Peyer's patch (tissue), 4 donors: ENCODE measurements around the gene PITPNM2. TPM values are rescaled to one million over a fixed set of nuclear protein-coding genes. Genes with fewer than 3 reads are reported as not detected.

Experiments used
- DNase-seq, 3 donors: peaks; one replicate each; pipeline ENCODE4 v3.0.0-alpha.2; 2017 to 2019
- H3K27ac ChIP-seq, 4 donors: fragments of 200-600 bp; sonication (generic); one replicate each; pipeline ENCODE4 v1.5.1; 2016 to 2019
- H3K27me3 ChIP-seq, 2 donors: fragments of 200-600 bp; sonication (generic); one replicate each; pipeline ENCODE4 v1.5.1; 2019
- H3K36me3 ChIP-seq, 3 donors: fragments of 200-600 bp; sonication (generic); one replicate each; pipeline ENCODE4 v1.5.1; 2016 to 2019
- H3K4me1 ChIP-seq, 4 donors: fragments of 200-600 bp; sonication (generic); one replicate each; pipeline ENCODE4 v1.5.1; 2016 to 2019
- H3K4me3 ChIP-seq, 4 donors: fragments of 200-600 bp; sonication (generic); 1 replicate in 3 of 4; 2 replicates in 1 of 4; pipeline ENCODE4 v1.5.1; 2016 to 2019; ENCODE audit warnings: mild to moderate bottlenecking in 1 of 4
- H3K9me3 ChIP-seq, 4 donors: fragments of 200-600 bp; sonication (generic); one replicate each; pipeline ENCODE4 v1.5.1; 2016 to 2019; ENCODE audit warnings: mild to moderate bottlenecking in 1 of 4
- CTCF ChIP-seq, 6 experiments: fragments of 450-650 bp in 4 of 6; fragments of 200-600 bp in 2 of 6; sonication (generic) in 1 of 6; IDR thresholded peaks; one replicate each; pipeline ENCODE4 v1.5.1; 2017 to 2019; ENCODE audit warnings: antibody characterized with exemption in 6 of 6, mild to moderate bottlenecking in 3 of 6, moderate library complexity in 1 of 6
- POLR2A ChIP-seq, 2 donors: fragments of 450-650 bp; IDR thresholded peaks; one replicate each; pipeline ENCODE4 v1.5.1; 2017; ENCODE audit warnings: antibody characterized with exemption in 2 of 2, mild to moderate bottlenecking in 2 of 2, moderate library complexity in 2 of 2
- total RNA-seq, 4 donors: library from RNA; depleted of rRNA; stranded (reverse); fragments of >200 nt; gene quantifications; one replicate each; pipeline ENCODE4 v1.1.0, GENCODE V29; 2016

The PITPNM2 gene
- total RNA-seq, 4 donors from 2014 or later = 12.3 to 37.0 (median 23.6) TPM

- no peak for DNase-seq
- Histone ChIP-seq H3K9me3 (no peaks in the 10 kb centered on the region), H3K36me3 (no peaks in the 10 kb centered on the region), H3K4me3 (no peak overlapping the region), H3K4me1 (peaks cover 0 to 14% (median 8%) of the 10 kb centered on the region in 4 donors), H3K27me3 (no peaks in the 10 kb centered on the region), H3K27ac (no peak overlapping the region)
- TF ChIP-seq CTCF (IDR thresholded peaks at IDR 0.05) (no peak), POLR2A (IDR thresholded peaks at IDR 0.05) (no peak)
Measured at GRCh38 chr12:123132951-123133619, 17.8 kb downstream of the PITPNM2 start.

DNA sequence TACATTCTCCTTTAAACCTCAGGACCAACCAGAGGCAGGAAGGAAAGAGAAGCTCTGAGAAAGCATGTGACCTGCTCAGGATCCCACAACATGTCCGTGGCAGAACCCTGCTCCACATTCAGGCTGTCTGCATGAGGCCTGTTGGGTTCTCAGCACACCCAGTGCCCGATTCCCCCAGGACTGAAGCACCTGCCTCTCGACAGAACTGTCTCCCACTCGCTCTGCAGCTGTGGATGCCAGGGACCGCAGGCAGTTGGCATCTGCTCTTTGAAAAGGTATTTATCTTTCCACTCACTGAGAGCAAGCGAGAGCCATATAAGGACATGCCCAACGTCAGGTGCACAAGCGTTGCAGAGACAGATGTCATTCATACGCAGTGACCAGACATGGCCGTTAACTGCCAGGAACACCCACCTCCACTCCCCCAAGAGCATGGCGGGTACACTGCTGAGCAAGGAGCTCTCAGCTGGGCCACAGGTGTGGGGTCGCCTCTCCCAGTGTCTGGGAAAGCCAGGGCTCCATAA is 18.9 kb downstream of the PITPNM2 start:
- TF ChIP-seq POLR2A (IDR thresholded peaks at IDR 0.05) = no peak
- Histone ChIP-seq H3K4me1 (peaks cover 0 to 14% (median 8%) of the 10 kb centered on the region in 4 donors), H3K4me3 (peak overlapping the region in 1 of 4 donors; percentile 8), H3K27ac (peak overlapping the region; percentile 33 to 57 (median 44)), H3K36me3 (no peaks in the 10 kb centered on the region), H3K9me3 (no peaks in the 10 kb centered on the region), H3K27me3 (no peaks in the 10 kb centered on the region)
- DNase-seq = peak in 2 of 3 donors; percentile 61 to 68

DNA sequence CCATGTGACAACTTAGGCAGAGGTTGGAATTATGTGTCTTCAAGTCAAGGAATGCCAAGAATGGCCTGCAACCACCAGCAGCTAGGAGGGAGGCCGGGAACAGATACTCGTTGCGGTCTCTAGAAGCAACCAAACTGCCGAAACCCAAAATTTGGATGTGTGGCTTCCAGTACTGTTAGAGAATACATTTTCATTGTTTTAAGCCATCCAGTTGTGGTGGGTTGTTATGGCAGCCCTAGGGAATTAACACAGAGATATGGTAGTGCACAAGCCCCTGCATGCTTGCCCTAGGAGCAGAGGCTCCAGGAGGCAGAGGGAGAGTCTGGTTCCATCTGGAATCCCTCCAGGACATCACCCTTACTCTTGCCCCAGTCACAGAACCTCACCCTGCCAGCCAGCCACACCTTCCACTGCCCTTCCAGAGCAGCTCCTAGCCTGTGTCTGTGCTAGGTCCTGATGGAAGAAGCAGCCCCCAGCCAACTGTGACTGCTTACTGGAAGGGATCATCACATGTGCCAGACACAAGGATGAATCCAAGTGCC is 19.5 kb downstream of the PITPNM2 start:
- TF ChIP-seq CTCF (IDR thresholded peaks at IDR 0.05) (no peak), POLR2A (IDR thresholded peaks at IDR 0.05) (no peak)
- Histone ChIP-seq H3K27ac (peak overlapping the region; percentile 33 to 57 (median 44)), H3K27me3 (no peaks in the 10 kb centered on the region), H3K4me3 (no peak overlapping the region), H3K9me3 (no peaks in the 10 kb centered on the region), H3K4me1 (peaks cover 0 to 20% (median 8%) of the 10 kb centered on the region in 4 donors), H3K36me3 (no peaks in the 10 kb centered on the region)
- DNase-seq = no peak

- no peak for TF ChIP-seq CTCF (IDR thresholded peaks at IDR 0.05)
- no peak for TF ChIP-seq POLR2A (IDR thresholded peaks at IDR 0.05)
- H3K27me3 ChIP-seq = no peaks in the 10 kb centered on the region
- no peak overlapping the region for H3K4me3 ChIP-seq
- no peaks in the 10 kb centered on the region for H3K36me3 ChIP-seq
- H3K27ac ChIP-seq = no peak overlapping the region
- H3K4me1 ChIP-seq = peaks cover 0 to 21% (median 8%) of the 10 kb centered on the region in 4 donors
- no peaks in the 10 kb centered on the region for H3K9me3 ChIP-seq
- DNase-seq = no peak
Measured at GRCh38 chr12:123129621-123130020, 21.3 kb downstream of the PITPNM2 start.

GRCh38 chr12:123127182-123127495 is 23.8 kb downstream of the PITPNM2 start:
- Histone ChIP-seq H3K4me1 (peaks cover 0 to 18% (median 7%) of the 10 kb centered on the region in 4 donors), H3K4me3 (no peak overlapping the region), H3K27ac (peak overlapping the region in 2 of 4 donors; percentile 44 to 59), H3K9me3 (no peaks in the 10 kb centered on the region), H3K36me3 (no peaks in the 10 kb centered on the region), H3K27me3 (no peaks in the 10 kb centered on the region)
- DNase-seq = no peak
- TF ChIP-seq POLR2A (IDR thresholded peaks at IDR 0.05) (no peak), CTCF (IDR thresholded peaks at IDR 0.05) (no peak)
